Cardiac fibroblast (primary cell): Measurements from ENCODE around the gene UBAC1.

ENCODE experiments used
- DNase-seq, 2 donors: peaks; one replicate each; pipeline versions ENCODE4 v3.0.0 to v3.0.0-alpha.2; 2010; ENCODE audit warnings: low read depth in 2 of 2
- H3K4me3 ChIP-seq, 2 donors: replicated peaks in 1 of 2; 1 replicate in 1 of 2; 2 replicates in 1 of 2; pipeline ENCODE4 v1.5.1; 2011; ENCODE audit warnings: low read depth in 2 of 2, low read length in 2 of 2, mild to moderate bottlenecking in 2 of 2, moderate library complexity in 1 of 2
- CTCF ChIP-seq: IDR thresholded peaks from one replicate; pipeline ENCODE4 v1.5.1; 2011; ENCODE audit warnings: low read depth, mild to moderate bottlenecking, low read length, inconsistent platforms

The UBAC1 gene

DNA sequence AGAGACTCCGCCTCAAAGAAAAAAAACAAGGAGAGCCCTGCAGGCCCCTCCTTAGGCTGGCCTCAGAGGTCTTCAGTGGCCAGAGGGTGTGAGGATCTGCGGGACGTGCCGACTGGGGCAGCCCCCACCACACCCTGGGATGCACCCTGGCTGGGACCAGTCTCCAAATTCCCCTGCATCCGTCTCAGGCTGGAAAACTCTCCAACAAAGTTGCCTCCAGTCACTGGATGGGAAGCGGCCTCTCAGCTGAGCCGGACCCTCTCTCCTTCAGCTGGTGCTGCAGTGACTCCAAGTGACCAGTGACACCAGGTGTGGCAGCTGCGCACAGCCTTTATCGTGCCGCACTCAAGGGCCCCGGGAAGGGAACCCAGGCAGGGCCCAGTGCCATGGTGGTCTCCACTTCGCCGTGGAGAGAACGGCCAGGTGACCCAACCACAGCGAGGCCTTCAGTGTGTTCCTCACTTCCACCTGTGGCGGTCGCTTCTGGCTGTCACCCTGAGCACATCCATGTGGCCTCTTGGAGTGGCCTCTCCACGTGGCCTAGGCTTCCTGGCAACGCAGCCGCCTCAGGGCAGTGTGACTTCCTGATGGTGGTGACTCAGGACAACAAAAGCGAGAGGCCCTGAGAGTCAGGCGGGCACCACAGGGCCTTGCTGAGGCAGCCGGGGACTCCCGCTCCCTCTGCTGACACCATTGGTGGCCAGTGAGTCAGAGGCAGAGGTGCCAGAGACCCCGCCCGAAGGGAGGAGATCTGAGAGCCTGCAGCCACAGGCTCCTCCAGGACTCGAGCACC lies 34.6 kb downstream of the UBAC1 start:
- no peak for TF ChIP-seq CTCF
- peak; percentile 53 to 78 for DNase-seq
- no peak overlapping the region for H3K4me3 ChIP-seq

- no peak for TF ChIP-seq CTCF
- H3K4me3 ChIP-seq = no peak overlapping the region
- peak in 1 of 2 donors; percentile 12 for DNase-seq
These were observed 35.6 kb downstream of the UBAC1 start for GRCh38 chr9:135925496-135926133.

GRCh38 chr9:135924628-135925338 lies 36.4 kb downstream of the UBAC1 start:
- no peak for DNase-seq

DNA sequence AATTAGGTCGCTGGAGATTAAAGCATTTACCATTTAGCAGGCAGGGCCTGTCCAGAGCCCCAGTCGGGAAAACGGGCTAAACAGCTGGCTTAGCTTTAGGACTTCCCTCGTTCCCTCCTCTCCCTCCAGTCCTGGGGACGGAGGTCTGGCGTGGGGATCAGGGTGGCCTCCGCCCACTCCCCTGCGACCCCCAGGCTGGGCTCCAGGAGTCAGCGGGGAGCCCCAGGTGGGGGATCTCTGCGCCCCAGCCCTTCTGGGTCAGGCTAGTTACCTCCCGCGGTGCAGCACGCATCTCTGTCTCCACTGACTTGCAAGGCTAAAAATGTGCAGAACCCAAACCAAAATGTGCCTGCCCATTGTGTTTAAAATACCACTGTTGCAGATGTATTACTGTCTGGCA lies 37.7 kb downstream of the UBAC1 start:
- DNase-seq = no peak
- H3K4me3 ChIP-seq = no peak overlapping the region
- TF ChIP-seq CTCF = no peak

More at GRCh38 chr9:135924628-135925338, 36.4 kb downstream of the UBAC1 start:
- no peak for TF ChIP-seq CTCF
- no peak overlapping the region for H3K4me3 ChIP-seq

DNA sequence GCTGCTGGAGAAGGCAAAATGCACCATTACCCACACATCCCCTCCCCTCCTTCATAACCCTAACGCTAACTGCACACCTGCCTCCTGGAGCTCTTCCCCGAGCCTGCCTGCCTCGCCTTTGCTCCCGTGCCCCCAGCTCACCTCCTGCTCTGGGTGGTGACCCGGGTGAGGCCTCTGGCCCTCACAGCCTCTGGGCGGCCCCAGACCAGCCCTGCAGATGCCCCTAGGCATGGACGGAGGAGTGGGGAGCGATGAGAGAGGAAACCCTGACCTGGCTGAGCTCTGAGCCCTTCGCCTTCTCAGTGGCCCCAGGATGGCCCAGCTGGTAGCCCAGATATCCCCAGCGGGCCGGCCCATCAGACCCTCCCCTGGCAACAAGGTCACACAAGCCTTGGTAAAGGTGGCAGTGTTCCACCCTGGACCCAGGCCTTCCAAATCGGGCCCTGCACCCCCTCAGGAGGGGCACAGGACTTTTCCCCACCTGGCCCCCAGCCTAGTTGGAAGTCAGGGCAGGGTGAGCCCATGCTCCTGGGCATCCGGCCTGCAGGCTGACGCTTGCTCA lies 39.3 kb downstream of the UBAC1 start:
- H3K4me3 ChIP-seq = no peak overlapping the region
- DNase-seq = no peak
- TF ChIP-seq CTCF = no peak

GRCh38 chr9:135920973-135921585 lies 40.1 kb downstream of the UBAC1 start:
- DNase-seq = no peak
- TF ChIP-seq CTCF = no peak
- no peak overlapping the region for H3K4me3 ChIP-seq
